22Rv1 (cell line): ENCODE data around the gene TUBB4B.
"Not testable (repeated sequence)": the region's sequence is repeated elsewhere in the genome, so short reads cannot be mapped to it uniquely, and the experiment has no call there.

Source experiments
- CTCF ChIP-seq: fragments of 450-650 bp; IDR thresholded peaks from 2 replicates; pipeline ENCODE4 v1.5.1; 2017; ENCODE audit warnings: mild to moderate bottlenecking
- ZFX ChIP-seq: fragments of 450-650 bp; IDR thresholded peaks from 2 replicates; pipeline ENCODE4 v1.6.1; 2017; ENCODE audit warnings: antibody characterized with exemption, borderline replicate concordance

- TF ChIP-seq CTCF, result peak; percentile 74
- not testable (repeated sequence) for TF ChIP-seq ZFX
Measured at GRCh38 chr9:137262173-137262908, 21.3 kb downstream of the TUBB4B start.
